K562 (cell line): ENCODE data around the gene ZSCAN1. TPM values are rescaled to one million over a fixed set of nuclear protein-coding genes. Genes with fewer than 3 reads are reported as not detected.

Source experiments
- ATAC-seq: fragments of 200-7000 bp; cut with Tn5 transposase; 3 replicates; pipeline ENCODE4 v1.9.1; 2020; ENCODE audit warnings: moderate library complexity
- BruUV-seq: library from RNA; stranded (reverse); fragments of 400-500 nt; replicated peaks from 2 replicates; lab custom pipeline; 2021; lab: Mats Ljungman, UMichigan
- CTCF ChIA-PET: fragments of 300-600 bp; formaldehyde crosslinking; extraction: SDS; loops from one replicate; lab custom pipeline; 2021; ENCODE audit warnings: low intra/inter-chr PET ratio; lab: Yijun Ruan, JAX
- POLR2A ChIA-PET: fragments of 300-600, 350-650 bp; sonication (Branson Sonifier 250); formaldehyde crosslinking; extraction: SDS; loops from one replicate; lab custom pipeline; 2021; ENCODE audit warnings: antibody characterized with exemption, inconsistent platforms; lab: Yijun Ruan, JAX
- DNase-seq, 4 experiments: peaks; one replicate each; pipeline versions ENCODE4 v3.0.0 to v3.0.0-alpha.2; 2011 to 2018; ENCODE audit warnings: low spot score in 3 of 4, mixed read lengths in 3 of 4; ENCODE audit errors: extremely low read depth in 1 of 4
- FAIRE-seq: peaks from 2 replicates; lab custom pipeline; 2011; peaks lifted over from hg19 to GRCh38; lab: Jason Lieb, UNC
- H2AFZ ChIP-seq: 2 replicates; pipeline ENCODE4 v1.6.0; 2011; ENCODE audit warnings: low read depth, low read length, control low read depth, inconsistent platforms
- H3K27ac ChIP-seq: fragments of 200-600 bp; 3 replicates; pipeline ENCODE4 v1.8.0; 2011; ENCODE audit warnings: low read depth, mild to moderate bottlenecking, control low read depth, inconsistent platforms, low read length, moderate library complexity, mixed read lengths; ENCODE audit errors: extremely low read depth
- H3K27me3 ChIP-seq, 2 experiments: fragments of 300-600 bp in 1 of 2; 2 replicates in 1 of 2; 3 replicates in 1 of 2; pipeline versions ENCODE4 v1.6.0 to v1.8.0; 2011; ENCODE audit warnings: inconsistent platforms in 2 of 2, low read length in 2 of 2, mild to moderate bottlenecking in 1 of 2, mixed read lengths in 1 of 2, moderate library complexity in 1 of 2; ENCODE audit not compliant: control insufficient read depth in 2 of 2, insufficient read depth in 2 of 2
- H3K36me3 ChIP-seq: fragments of 300-600 bp; 3 replicates; pipeline ENCODE4 v1.8.0; 2011; ENCODE audit warnings: mild to moderate bottlenecking, low read length, inconsistent platforms; ENCODE audit not compliant: control insufficient read depth, insufficient read depth
- H3K4me1 ChIP-seq, 2 experiments: fragments of 200-600 bp in 1 of 2; replicated peaks in 1 of 2; 2 replicates in 1 of 2; 3 replicates in 1 of 2; pipeline versions ENCODE4 v1.5.1 to v1.8.0; 2011; ENCODE audit warnings: inconsistent platforms in 2 of 2, low read length in 2 of 2, mild to moderate bottlenecking in 1 of 2, mixed read lengths in 1 of 2, moderate library complexity in 1 of 2; ENCODE audit not compliant: control insufficient read depth in 2 of 2, insufficient read depth in 2 of 2
- H3K4me2 ChIP-seq: 2 replicates; pipeline ENCODE4 v1.6.1; 2011; ENCODE audit warnings: low read length, control low read depth, inconsistent platforms, mixed read lengths; ENCODE audit not compliant: insufficient read depth
- H3K4me3 ChIP-seq: fragments of 200-600 bp; sonication (generic), shearing (Covaris generic); 2 replicates; pipeline ENCODE4 v1.5.1; 2016; ENCODE audit warnings: control low read depth, inconsistent platforms
- H3K79me2 ChIP-seq: fragments of 200-600 bp; 3 replicates; pipeline ENCODE4 v1.8.0; 2011; ENCODE audit warnings: low read length, inconsistent platforms; ENCODE audit not compliant: control insufficient read depth, insufficient read depth
- H3K9ac ChIP-seq, 2 experiments: 2 replicates each; pipeline versions ENCODE4 v1.6.0 to v1.6.1; 2011; ENCODE audit warnings: low read depth in 2 of 2, low read length in 2 of 2, control low read depth in 1 of 2, inconsistent platforms in 1 of 2, mild to moderate bottlenecking in 1 of 2, mixed read lengths in 1 of 2; ENCODE audit not compliant: insufficient read depth in 1 of 2
- H3K9me1 ChIP-seq: one replicate; pipeline ENCODE4 v1.6.0; 2011; ENCODE audit warnings: inconsistent platforms, mild to moderate bottlenecking, low read length, moderate library complexity; ENCODE audit not compliant: control insufficient read depth, insufficient read depth
- H3K9me3 ChIP-seq: replicated peaks from 2 replicates; pipeline ENCODE4 v1.5.1; 2011; ENCODE audit warnings: low read depth, low read length, inconsistent platforms; ENCODE audit not compliant: control insufficient read depth, insufficient read depth
- H4K20me1 ChIP-seq: replicated peaks from 2 replicates; pipeline ENCODE4 v1.6.1; 2011; ENCODE audit warnings: low read length, inconsistent platforms, mixed read lengths; ENCODE audit not compliant: control insufficient read depth, insufficient read depth
- CEBPZ ChIP-seq: fragments of 150-350 bp; IDR thresholded peaks from 2 replicates; pipeline ENCODE4 v1.6.1; 2014; ENCODE audit warnings: low read depth, mild to moderate bottlenecking, low read length, borderline replicate concordance
- CTCFL ChIP-seq: IDR thresholded peaks from 2 replicates; pipeline ENCODE4 v1.6.1; 2011; ENCODE audit warnings: borderline replicate concordance, low read depth, mild to moderate bottlenecking, moderate library complexity, low read length; ENCODE audit not compliant: insufficient read depth, poor library complexity, severe bottlenecking
- GATAD2A ChIP-seq: fragments of 450-650 bp; IDR thresholded peaks from 2 replicates; pipeline ENCODE4 v1.6.1; 2017
- JUNB ChIP-seq: fragments of 450-650 bp; formaldehyde crosslinking; conservative IDR thresholded peaks from 2 replicates; pipeline ENCODE4 v1.4.0; 2020; ENCODE audit warnings: mild to moderate bottlenecking
- MTA2 ChIP-seq: fragments of 450-650 bp; IDR thresholded peaks from 2 replicates; pipeline ENCODE4 v1.6.1; 2016; ENCODE audit warnings: low read depth
- MTF1 ChIP-seq: fragments of 250-450 bp; sonication (Bioruptor Pico); IDR thresholded peaks from 2 replicates; pipeline ENCODE4 v1.9.0; 2021; ENCODE audit warnings: moderate library complexity, mild to moderate bottlenecking, inconsistent platforms, borderline replicate concordance
- MYNN ChIP-seq, 2 experiments: sonication (generic); formaldehyde crosslinking in 1 of 2; IDR thresholded peaks; 2 replicates each; pipeline versions ENCODE4 v1.5.0 to v1.6.1; 2016 to 2020; ENCODE audit warnings: antibody characterized with exemption in 1 of 2, missing genetic modification reagents in 1 of 2
- PREB ChIP-seq: sonication (generic); formaldehyde crosslinking; IDR thresholded peaks from 2 replicates; pipeline ENCODE4 v1.8.1; 2023; ENCODE audit warnings: mild to moderate bottlenecking, missing genetic modification reagents
- RFX5 ChIP-seq: IDR thresholded peaks from 2 replicates; pipeline ENCODE4 v1.6.1; 2011; ENCODE audit warnings: low read depth, mild to moderate bottlenecking, improper control_type of control experiment, low read length
- SAFB ChIP-seq: fragments of 200-400 bp; formaldehyde crosslinking; IDR thresholded peaks from 2 replicates; pipeline ENCODE4 v1.6.1; 2017; ENCODE audit warnings: low read depth, low read length, borderline replicate concordance
- SMAD1 ChIP-seq: fragments of 150-350 bp; IDR thresholded peaks from 2 replicates; pipeline ENCODE4 v1.6.1; 2014; ENCODE audit warnings: low read length, low read depth; ENCODE audit not compliant: partially characterized antibody
- ZNF134 ChIP-seq: fragments of 250-450 bp; sonication (Bioruptor Pico); conservative IDR thresholded peaks from 2 replicates; pipeline ENCODE4 v1.4.0; 2020
- ZNF197 ChIP-seq: fragments of 200-800 bp; sonication (Bioruptor generic); IDR thresholded peaks from 2 replicates; pipeline ENCODE4 v1.6.1; 2016; ENCODE audit warnings: low read depth, missing genetic modification characterization, missing compliant biosample characterization
- ZNF699 ChIP-seq: fragments of 250-450 bp; sonication (Bioruptor Pico); IDR thresholded peaks from 2 replicates; pipeline ENCODE4 v1.8.0; 2021; ENCODE audit warnings: mild to moderate bottlenecking, moderate library complexity; ENCODE audit not compliant: insufficient replicate concordance
- ZNF707 ChIP-seq: fragments of 250-450 bp; sonication (Bioruptor Pico); conservative IDR thresholded peaks from 2 replicates; pipeline ENCODE4 v1.8.0; 2022; ENCODE audit warnings: inconsistent platforms, mild to moderate bottlenecking, moderate library complexity
- WGBS: fragments of 100-300 bp; shearing (Covaris generic); methylation state at CpG from one replicate; pipeline ENCODE4 v1.1.6; 2016; ENCODE audit warnings: low coverage, mixed read lengths; ENCODE audit not compliant: insufficient coverage; ENCODE audit errors: missing lambda C conversion rate; 5-methylcytosine and 5-hydroxymethylcytosine counted together
- in situ Hi-C: fragments of 300-500 bp; cut with MboI; formaldehyde crosslinking; loops from 4 replicates; pipeline ENCODE4 v1.15.0; 2018; ENCODE audit warnings: inconsistent platforms, mixed read lengths
- intact Hi-C: fragments of 100-400 bp; cut with micrococcal nuclease; formaldehyde crosslinking; loops from 2 replicates; pipeline ENCODE4 v1.14.2; 2022
- polyA plus RNA-seq, 8 experiments: library from polyadenylated mRNA; depleted of rRNA in 4 of 8; stranded (reverse) in 5 of 8; unstranded in 3 of 8; fragments of >200 nt; fragmentation: Nextera tagmentation in 2 of 8; fragmentation: Illumina TruSeq in 1 of 8; extraction: Ambion mirVana in 2 of 8; extraction: Trizol in 1 of 8; gene quantifications; 2 replicates each; pipeline versions ENCODE4 v1.2.1 to v1.2.3, GENCODE V29; 2011 to 2014; ENCODE audit warnings: inconsistent platforms in 1 of 8, missing spikeins in 1 of 8
- total RNA-seq, 7 experiments: library from RNA; depleted of rRNA in 6 of 7; stranded (reverse); fragments of >200 nt in 6 of 7; fragmentation: Illumina TruSeq in 2 of 7; extraction: Trizol in 2 of 7; gene quantifications; 2 replicates each; pipeline versions ENCODE4 v1.2.1 to v1.2.3, GENCODE V29; 2011 to 2021; ENCODE audit warnings: low replicate concordance in 1 of 7

ZSCAN1 gene
- total and polyA plus RNA-seq, 9 of the 15 experiments (the other 6 are each of a cell fraction or from before 2014, with no cell fraction given) = not detected

- Histone ChIP-seq H3K9me1 (no peaks in the 10 kb centered on the region), H2AFZ (no peak overlapping the region), H3K4me3 (no peak overlapping the region), H3K27me3 (no peaks in the 10 kb centered on the region), H3K36me3 (no peaks in the 10 kb centered on the region), H3K79me2 (no peaks in the 10 kb centered on the region), H3K4me1 (no peaks in the 10 kb centered on the region; a peak in 1 of 5 replicates), H3K4me2 (no peak overlapping the region), H4K20me1 (no peaks in the 10 kb centered on the region)
- 7% methylated on average over 3 of the region's 20 CpGs for WGBS
- FAIRE-seq (no peak), ATAC-seq (no peak), DNase-seq (no peak)
- ChIA-PET CTCF (no interaction called here), POLR2A (no interaction called here)
- BruUV-seq = no TSS peak
- intact Hi-C loops = no loop called here
- TF ChIP-seq SMAD1 = no peak
- TF ChIP-seq SAFB = no peak
- TF ChIP-seq CTCFL = no peak
- no peak for TF ChIP-seq ZNF134 (CRISPR knock-in tag)
- TF ChIP-seq ZNF707 = no peak
- TF ChIP-seq PREB (CRISPR knock-in tag) = no peak
- TF ChIP-seq ZNF699 (CRISPR knock-in tag) = no peak
- TF ChIP-seq MYNN (IDR thresholded peaks at IDR 0.05) = no peak
- no peak for TF ChIP-seq MYNN (CRISPR knock-in tag; IDR thresholded peaks at IDR 0.05)
- no peak for TF ChIP-seq GATAD2A
- no peak for TF ChIP-seq MTF1 (CRISPR knock-in tag)
- no peak for TF ChIP-seq MTA2
- TF ChIP-seq JUNB = no peak
- TF ChIP-seq RFX5 = no peak
- no peak for TF ChIP-seq CEBPZ
- no peak for TF ChIP-seq ZNF197 (CRISPR knock-in tag)
- TF ChIP-seq, all 486 proteins: peak for 0
- H3K9ac ChIP-seq = no peak overlapping the region
- in situ Hi-C loops = no loop called here
- H3K9me3 ChIP-seq = no peaks in the 10 kb centered on the region
- H3K27ac ChIP-seq = no peak overlapping the region
Measured at GRCh38 chr19:58034477-58034793, 610 bp downstream of the ZSCAN1 start.
